Measurements from ENCODE around the gene UNC13D. TPM values are rescaled to one million over a fixed set of nuclear protein-coding genes. Genes with fewer than 3 reads are reported as not detected.

UNC13D gene
- total RNA-seq, 1 experiment from 2014 or later: 3.5 TPM

DNA sequence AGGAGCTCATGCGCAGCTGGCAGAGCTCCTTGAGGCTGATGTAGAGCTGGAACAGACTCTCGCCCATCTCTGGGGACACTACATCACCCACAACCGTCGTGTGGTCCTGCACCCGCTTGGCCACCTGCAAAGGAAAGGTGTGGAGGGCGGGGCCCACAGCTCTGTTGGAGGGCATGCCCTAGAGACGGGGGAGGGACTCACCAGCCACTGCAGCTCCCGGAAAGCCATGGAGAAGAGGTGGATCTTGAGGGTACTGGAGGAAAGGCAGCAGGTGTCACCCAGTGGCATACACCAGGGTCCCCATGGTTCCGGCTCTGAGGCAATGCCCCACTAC lies 8.6 kb downstream of the UNC13D start:
- CTCF ChIA-PET: no interaction called here
- no peak overlapping the region for H3K4me3 Mint-ChIP-seq (ENCODE audit: unreplicated experiment)
- H3K4me1 Mint-ChIP-seq (ENCODE audit: insufficient read depth, unreplicated experiment): peaks cover 7% of the 10 kb centered on the region
- DNase-seq (ENCODE audit: unreplicated experiment): no peak
- TF ChIP-seq, protein P1, sequence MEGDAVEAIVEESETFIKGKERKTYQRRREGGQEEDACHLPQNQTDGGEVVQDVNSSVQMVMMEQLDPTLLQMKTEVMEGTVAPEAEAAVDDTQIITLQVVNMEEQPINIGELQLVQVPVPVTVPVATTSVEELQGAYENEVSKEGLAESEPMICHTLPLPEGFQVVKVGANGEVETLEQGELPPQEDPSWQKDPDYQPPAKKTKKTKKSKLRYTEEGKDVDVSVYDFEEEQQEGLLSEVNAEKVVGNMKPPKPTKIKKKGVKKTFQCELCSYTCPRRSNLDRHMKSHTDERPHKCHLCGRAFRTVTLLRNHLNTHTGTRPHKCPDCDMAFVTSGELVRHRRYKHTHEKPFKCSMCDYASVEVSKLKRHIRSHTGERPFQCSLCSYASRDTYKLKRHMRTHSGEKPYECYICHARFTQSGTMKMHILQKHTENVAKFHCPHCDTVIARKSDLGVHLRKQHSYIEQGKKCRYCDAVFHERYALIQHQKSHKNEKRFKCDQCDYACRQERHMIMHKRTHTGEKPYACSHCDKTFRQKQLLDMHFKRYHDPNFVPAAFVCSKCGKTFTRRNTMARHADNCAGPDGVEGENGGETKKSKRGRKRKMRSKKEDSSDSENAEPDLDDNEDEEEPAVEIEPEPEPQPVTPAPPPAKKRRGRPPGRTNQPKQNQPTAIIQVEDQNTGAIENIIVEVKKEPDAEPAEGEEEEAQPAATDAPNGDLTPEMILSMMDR (IDR thresholded peaks at IDR 0.05; ENCODE audit: unreplicated experiment): no peak
- POLR2A ChIA-PET: interaction anchor here (0.9 kb wide), 1 partner anchor 42 kb away, joined by 3 read pairs; no protein-coding TSS in a partner anchor
- H3K36me3 Mint-ChIP-seq (ENCODE audit: insufficient read depth, unreplicated experiment): no peaks in the 10 kb centered on the region
- intact Hi-C loops (cut with micrococcal nuclease): no loop called here
- no TSS peak for BruUV-seq (replicated peaks)
- no peaks in the 10 kb centered on the region for H3K9me3 Mint-ChIP-seq (ENCODE audit: unreplicated experiment)
- H3K27me3 Mint-ChIP-seq (ENCODE audit: insufficient read depth, unreplicated experiment): no peaks in the 10 kb centered on the region
- no peak overlapping the region for H3K27ac Mint-ChIP-seq (ENCODE audit: low read depth, unreplicated experiment)

DNA sequence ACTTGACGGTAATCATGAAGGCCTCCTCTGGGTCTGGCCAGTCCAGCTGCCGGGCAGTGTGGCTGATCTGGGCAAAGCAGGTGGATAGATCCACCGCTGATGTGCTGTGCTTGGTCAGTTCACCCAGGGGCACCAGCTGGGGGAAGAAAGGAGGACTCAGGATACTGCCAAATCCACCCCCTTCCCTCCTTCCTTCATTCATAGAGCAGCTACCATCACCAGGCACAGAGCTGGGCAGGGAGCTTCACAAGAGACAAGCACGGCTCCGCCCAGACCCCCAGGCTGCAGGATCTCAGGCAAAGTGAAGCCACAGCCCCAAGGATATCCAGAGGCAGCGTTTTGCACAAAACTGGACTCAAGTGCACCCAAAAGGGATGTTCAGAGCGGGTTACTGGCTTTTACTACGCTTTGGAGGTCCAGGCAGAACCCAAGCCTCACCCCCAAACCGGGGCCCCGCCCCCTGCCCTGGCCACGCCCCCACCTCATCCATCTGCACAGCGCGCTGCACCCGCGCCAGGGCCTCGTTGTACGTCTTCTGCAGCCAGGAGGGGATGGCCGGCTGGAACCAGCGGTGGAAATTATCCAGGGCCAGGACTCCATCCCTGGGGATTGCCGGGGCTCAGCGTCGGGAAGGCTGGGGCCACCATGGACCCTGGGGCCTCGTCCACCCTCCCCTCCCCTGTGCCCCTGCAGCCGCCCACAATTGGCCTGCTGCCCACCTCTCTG lies 9.1 kb downstream of the UNC13D start:
- intact Hi-C loops (cut with micrococcal nuclease): no loop called here
- no peak for DNase-seq (ENCODE audit: unreplicated experiment)
- no peak overlapping the region for H3K4me3 Mint-ChIP-seq (ENCODE audit: unreplicated experiment)
- no TSS peak for BruUV-seq (replicated peaks)
- no peaks in the 10 kb centered on the region for H3K36me3 Mint-ChIP-seq (ENCODE audit: insufficient read depth, unreplicated experiment)
- CTCF ChIA-PET: interaction anchor here (0.6 to 0.9 kb wide), 2 partner anchors 28 to 43 kb away, joined by 3 read pairs; no protein-coding TSS in a partner anchor
- TF ChIP-seq, protein P1 (IDR thresholded peaks at IDR 0.05; ENCODE audit: unreplicated experiment): no peak
- peak overlapping the region; percentile 25 for H3K27ac Mint-ChIP-seq (ENCODE audit: low read depth, unreplicated experiment)
- H3K4me1 Mint-ChIP-seq (ENCODE audit: insufficient read depth, unreplicated experiment): peaks cover 7% of the 10 kb centered on the region
- no peaks in the 10 kb centered on the region for H3K9me3 Mint-ChIP-seq (ENCODE audit: unreplicated experiment)
- H3K27me3 Mint-ChIP-seq (ENCODE audit: insufficient read depth, unreplicated experiment): no peaks in the 10 kb centered on the region
- POLR2A ChIA-PET: interaction anchor here (0.9 kb wide), 1 partner anchor 42 kb away, joined by 3 read pairs; no protein-coding TSS in a partner anchor

DNA sequence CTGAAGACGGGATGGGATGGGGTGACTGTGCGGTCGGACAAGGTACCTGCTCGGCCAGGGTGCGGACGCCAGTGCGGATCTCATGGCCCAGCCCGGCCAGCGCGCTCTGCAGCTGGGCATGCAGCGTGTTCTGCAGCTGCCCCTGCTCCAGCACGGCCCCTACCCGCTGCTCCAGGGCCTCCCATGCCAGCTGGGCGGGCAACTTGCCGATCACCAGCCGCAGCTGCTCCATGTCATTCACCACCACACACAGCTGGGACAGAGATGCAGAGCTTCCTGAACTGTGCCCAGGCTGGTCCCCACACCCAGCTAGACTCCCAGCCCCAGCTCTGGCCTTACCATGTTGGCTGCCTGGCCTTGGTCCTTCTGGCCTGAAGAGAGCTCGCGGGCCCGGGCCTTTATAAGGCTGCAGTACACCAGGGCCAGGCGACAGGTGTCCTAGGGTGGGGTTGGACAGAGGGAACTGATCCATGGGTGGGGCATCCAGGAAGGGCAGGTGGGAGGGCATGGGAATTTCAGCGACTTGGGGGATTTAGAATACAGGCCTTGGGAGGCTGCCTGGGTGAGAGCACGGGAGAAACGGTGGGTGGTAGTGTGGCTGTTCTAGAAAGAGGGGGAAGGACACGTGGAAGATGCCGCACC lies 9.8 kb downstream of the UNC13D start:
- Mint-ChIP-seq H3K27me3 (ENCODE audit: insufficient read depth, unreplicated experiment) (no peaks in the 10 kb centered on the region), H3K4me3 (ENCODE audit: unreplicated experiment) (no peak overlapping the region), H3K36me3 (ENCODE audit: insufficient read depth, unreplicated experiment) (no peaks in the 10 kb centered on the region), H3K4me1 (ENCODE audit: insufficient read depth, unreplicated experiment) (peaks cover 7% of the 10 kb centered on the region), H3K27ac (ENCODE audit: low read depth, unreplicated experiment) (peak overlapping the region; percentile 25), H3K9me3 (ENCODE audit: unreplicated experiment) (no peaks in the 10 kb centered on the region)
- ChIA-PET POLR2A (interaction anchor here (0.6 to 0.9 kb wide), 2 partner anchors 43 to 88 kb away, joined by 3 read pairs; no protein-coding TSS in a partner anchor), CTCF (interaction anchor here (0.6 to 1.5 kb wide), 3 partner anchors 14 to 43 kb away, joined by 3 to 6 read pairs (median 3); no protein-coding TSS in a partner anchor)
- intact Hi-C loops (cut with micrococcal nuclease): no loop called here
- no TSS peak for BruUV-seq (replicated peaks)
- TF ChIP-seq, protein P1 (IDR thresholded peaks at IDR 0.05; ENCODE audit: unreplicated experiment): no peak
- no peak for DNase-seq (ENCODE audit: unreplicated experiment)

DNA sequence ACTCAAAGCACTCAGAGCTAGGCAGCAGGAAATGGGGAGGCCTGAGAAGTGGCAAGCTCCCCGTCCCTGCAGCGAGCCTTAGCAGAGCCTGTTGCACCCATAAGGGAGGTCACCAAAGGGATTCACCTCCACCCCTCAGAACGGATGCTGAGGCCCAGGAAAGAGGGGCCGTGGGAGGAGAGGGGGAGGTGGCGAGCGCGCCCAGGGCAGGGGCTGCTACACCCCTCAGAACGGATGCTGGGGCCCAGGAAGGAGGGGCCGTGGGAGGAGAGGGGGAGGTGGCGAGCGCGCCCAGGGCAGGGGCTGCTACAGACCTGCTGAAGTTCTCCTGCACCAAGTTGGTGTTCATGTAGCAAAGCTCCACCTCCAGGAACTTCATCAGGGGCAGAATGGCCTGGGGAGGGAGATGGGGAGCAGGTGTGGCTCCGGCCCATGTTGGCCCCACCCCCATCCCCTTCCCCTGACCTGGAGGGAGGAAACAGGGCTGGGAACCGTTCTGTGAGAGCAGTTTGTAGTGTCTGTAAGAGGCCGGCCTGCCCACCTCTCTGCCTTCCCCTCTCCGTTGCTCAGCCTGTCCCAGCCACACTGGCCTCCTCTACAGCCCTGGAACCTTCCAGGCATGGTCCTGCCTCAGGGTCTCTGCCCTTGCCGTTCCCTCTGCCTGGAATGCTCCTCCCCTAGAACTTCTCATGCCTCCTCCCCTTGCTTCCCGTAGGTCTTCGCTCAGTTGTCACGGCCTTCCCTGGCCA lies 11.4 kb downstream of the UNC13D start:
- intact Hi-C loops (cut with micrococcal nuclease): no loop called here
- H3K4me3 Mint-ChIP-seq (ENCODE audit: unreplicated experiment): no peak overlapping the region

More for the DNA sequence above, 11.4 kb downstream of the UNC13D start:
- no TSS peak for BruUV-seq (replicated peaks)
- Mint-ChIP-seq H3K9me3 (ENCODE audit: unreplicated experiment) (no peaks in the 10 kb centered on the region), H3K4me1 (ENCODE audit: insufficient read depth, unreplicated experiment) (peaks cover 7% of the 10 kb centered on the region), H3K27ac (ENCODE audit: low read depth, unreplicated experiment) (no peak overlapping the region), H3K36me3 (ENCODE audit: insufficient read depth, unreplicated experiment) (no peaks in the 10 kb centered on the region), H3K27me3 (ENCODE audit: insufficient read depth, unreplicated experiment) (no peaks in the 10 kb centered on the region)
- CTCF ChIA-PET: interaction anchor here (1.5 kb wide), 2 partner anchors 13 to 15 kb away, joined by 5 to 6 read pairs; no protein-coding TSS in a partner anchor
- TF ChIP-seq, protein P1 (IDR thresholded peaks at IDR 0.05; ENCODE audit: unreplicated experiment): no peak
- POLR2A ChIA-PET: interaction anchor here (0.8 to 1.2 kb wide), 2 partner anchors 11 to 53 kb away, joined by 3 to 4 read pairs; partner anchors contain the start of gene UNC13D
- DNase-seq (ENCODE audit: unreplicated experiment): no peak
